ENCODE results near the gene TBC1D3.
"Not testable (repeated sequence)": the region's sequence is repeated elsewhere in the genome, so short reads cannot be mapped to it uniquely, and the experiment has no call there.

The TBC1D3 gene

DNA sequence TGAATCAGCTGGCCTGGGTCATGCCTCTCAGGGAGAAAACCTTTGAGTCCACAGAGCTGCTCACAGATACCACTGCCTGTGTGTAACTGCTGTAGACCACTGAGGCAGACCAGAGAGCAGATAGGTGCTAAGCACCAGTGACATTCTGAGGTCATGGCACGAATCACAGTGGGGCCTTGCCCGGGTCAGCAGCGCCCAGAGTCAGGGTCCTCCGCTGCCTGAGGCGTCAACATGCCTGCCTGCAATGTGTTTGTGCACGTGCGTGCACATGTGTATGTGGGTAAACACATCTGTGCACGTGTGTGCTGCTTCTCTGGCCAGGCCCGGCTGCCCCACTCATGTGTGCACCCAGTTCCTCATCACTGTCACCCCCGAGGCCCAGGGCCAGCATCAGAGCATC is at the start of gene TBC1D3:
TBC1D3 (minus strand) TSS at position 101 of the 400 bp plus-strand sequence. CDS start 1,526 bp downstream, outside the sequence.
- not testable (repeated sequence) for DNase-seq

DNA sequence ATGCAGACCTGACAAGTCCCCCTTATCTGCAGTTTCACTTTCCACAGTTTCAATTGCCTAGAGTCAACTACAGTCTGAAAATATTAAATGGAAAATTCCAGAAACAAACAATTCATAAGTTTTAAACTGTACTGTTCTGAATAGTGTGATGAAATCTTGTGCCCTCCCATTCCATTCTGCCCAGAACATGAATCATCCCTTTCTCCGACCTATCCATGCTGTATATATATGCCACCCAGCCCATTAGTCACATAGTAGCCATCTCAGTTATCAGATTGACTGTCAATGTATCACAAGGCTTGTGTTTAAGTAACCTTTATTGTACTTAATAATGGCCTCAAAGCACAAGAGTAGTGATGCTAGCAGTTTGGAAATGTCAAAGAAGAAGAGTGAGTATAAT is 40.4 kb upstream of the TBC1D3 start:
- DNase-seq: not testable (repeated sequence)

DNA sequence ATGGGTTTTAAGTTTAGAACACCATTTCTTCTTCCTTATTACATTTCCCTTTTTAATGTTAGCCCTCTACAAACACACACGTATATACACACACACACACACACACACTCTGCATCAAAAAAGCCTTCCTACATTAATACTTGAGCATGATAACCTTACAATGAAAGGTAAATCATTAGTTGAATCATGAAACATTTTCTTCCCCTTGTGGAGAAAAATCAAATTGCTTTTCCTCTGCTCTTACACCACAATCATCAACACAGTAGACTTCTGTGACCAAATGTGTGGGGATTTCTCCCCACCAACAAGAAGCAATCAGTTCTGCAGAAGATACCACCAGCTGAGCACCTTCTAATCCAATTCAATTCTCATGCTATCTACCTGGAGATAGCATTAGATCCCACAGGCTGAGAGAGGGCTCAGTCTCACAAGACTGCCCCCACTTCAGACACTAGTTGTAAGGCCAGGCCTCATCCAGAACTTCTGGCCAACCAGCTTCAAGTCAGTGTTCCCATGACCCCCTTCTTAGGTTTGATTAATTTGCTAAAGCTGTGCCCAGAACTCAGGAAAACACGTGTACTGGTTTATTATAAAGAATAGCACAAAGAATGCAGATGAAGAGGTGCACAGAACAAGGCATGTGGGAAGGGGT is 33.6 kb upstream of the TBC1D3 start:
- not testable (repeated sequence) for DNase-seq

DNA sequence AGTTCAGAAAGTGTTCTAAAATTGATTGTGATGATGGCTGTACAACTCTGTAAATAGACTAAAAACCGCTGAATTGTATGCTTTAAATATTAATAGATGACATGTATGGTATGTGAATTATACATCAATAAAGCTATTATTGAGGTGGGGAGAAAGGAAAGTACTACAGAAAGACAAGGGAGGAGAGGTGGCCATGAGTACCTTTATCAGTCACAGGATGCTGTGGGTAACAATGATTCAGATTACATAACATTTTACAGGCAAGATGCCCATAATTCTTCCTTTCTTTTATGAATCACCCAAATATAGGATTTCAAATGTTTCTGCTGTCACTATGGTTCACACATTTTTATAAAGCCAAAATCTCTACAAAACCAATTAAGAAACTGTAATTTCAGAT is 28.5 kb upstream of the TBC1D3 start:
- not testable (repeated sequence) for DNase-seq

DNA sequence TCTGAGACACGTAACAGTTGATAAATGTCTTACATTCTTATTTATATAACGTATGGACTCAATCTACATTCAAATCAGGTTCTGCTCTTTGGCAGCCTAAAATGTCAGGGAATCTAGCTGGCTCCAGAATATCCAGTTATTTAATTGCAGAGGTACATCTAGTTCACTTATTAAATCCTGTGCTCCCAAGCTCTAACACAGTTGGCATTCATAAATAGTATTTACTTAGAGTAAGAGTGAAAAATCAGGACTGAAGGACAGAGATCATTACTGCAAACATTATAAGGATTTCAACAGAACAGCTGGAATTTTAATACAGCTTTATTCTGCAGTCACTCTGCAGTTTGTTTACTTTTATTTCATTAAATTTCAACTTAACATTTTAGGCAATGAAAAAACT is 7.9 kb upstream of the TBC1D3 start:
- not testable (repeated sequence) for DNase-seq

DNA sequence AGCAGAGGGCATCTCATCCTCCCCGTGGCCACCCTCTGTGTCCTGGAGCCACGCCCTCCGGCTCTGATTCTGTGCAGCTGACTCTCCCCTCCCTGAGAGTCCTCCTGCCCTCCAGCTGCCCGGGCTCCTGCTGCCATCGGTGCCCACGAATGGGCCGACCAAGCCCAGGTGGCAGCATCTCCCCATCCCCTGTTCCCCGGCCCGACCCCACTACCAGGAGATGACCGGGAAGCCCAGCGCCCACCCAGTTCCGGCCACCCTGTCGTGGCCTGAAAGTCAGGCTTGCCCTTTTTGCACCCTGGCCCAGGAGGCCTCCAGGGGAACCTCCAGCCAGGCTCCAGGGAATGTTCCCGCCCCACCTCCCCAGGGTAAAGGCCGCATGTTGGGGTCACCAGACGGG is 57.5 kb downstream of the TBC1D3 start:
- DNase-seq: not testable (repeated sequence)
